GM23338 (cell line): ENCODE measurements around the gene ARID1B. TPM values are rescaled to one million over a fixed set of nuclear protein-coding genes. Genes with fewer than 3 reads are reported as not detected.

ENCODE experiments used
- ATAC-seq: fragments of 200-7000 bp; cut with Tn5 transposase; 3 replicates; pipeline ENCODE4 v1.9.1; 2020
- DNase-seq: peaks from one replicate; pipeline ENCODE4 v3.0.0-alpha.2; 2015; ENCODE audit warnings: low spot score
- H2AFZ ChIP-seq: fragments of 200-600 bp; sonication (generic); 2 replicates; pipeline ENCODE4 v1.8.0; 2016; ENCODE audit warnings: antibody characterized with exemption, mild to moderate bottlenecking, moderate library complexity
- H3F3A ChIP-seq: fragments of 200-600 bp; sonication (generic); replicated peaks from 2 replicates; pipeline ENCODE4 v1.8.0; 2017; ENCODE audit warnings: antibody characterized with exemption, mixed run types, low read depth
- H3K27ac ChIP-seq: fragments of 200-600 bp; sonication (generic); 2 replicates; pipeline ENCODE4 v1.6.1; 2016; ENCODE audit warnings: low read depth
- H3K27me3 ChIP-seq: fragments of 200-600 bp; sonication (generic); 2 replicates; pipeline ENCODE4 v1.8.0; 2016; ENCODE audit warnings: mild to moderate bottlenecking, mixed run types, moderate library complexity; ENCODE audit not compliant: insufficient read depth
- H3K36me3 ChIP-seq: fragments of 200-600 bp; sonication (generic); 2 replicates; pipeline ENCODE4 v1.8.0; 2016; ENCODE audit warnings: mild to moderate bottlenecking; ENCODE audit not compliant: insufficient read depth
- H3K4me1 ChIP-seq: fragments of 200-600 bp; sonication (generic); 2 replicates; pipeline ENCODE4 v1.8.0; 2016; ENCODE audit warnings: mild to moderate bottlenecking, moderate library complexity; ENCODE audit not compliant: insufficient read depth
- H3K4me2 ChIP-seq: fragments of 200-600 bp; sonication (generic); 2 replicates; pipeline ENCODE4 v1.7.1; 2017; ENCODE audit warnings: mixed run types
- H3K4me3 ChIP-seq: fragments of 200-600 bp; sonication (generic); 2 replicates; pipeline ENCODE4 v1.6.1; 2016; ENCODE audit warnings: mixed run types
- H3K79me2 ChIP-seq: fragments of 200-600 bp; sonication (generic); replicated peaks from 2 replicates; pipeline ENCODE4 v1.8.0; 2017; ENCODE audit warnings: mild to moderate bottlenecking; ENCODE audit not compliant: insufficient read depth
- H3K9me2 ChIP-seq: fragments of 200-600 bp; sonication (generic); 2 replicates; pipeline ENCODE4 v1.8.0; 2017; ENCODE audit not compliant: insufficient read depth
- H4K20me1 ChIP-seq: fragments of 200-600 bp; sonication (generic); replicated peaks from 2 replicates; pipeline ENCODE4 v1.8.0; 2017; ENCODE audit warnings: mild to moderate bottlenecking; ENCODE audit not compliant: insufficient read depth
- H3K27ac Mint-ChIP-seq: 2 replicates; pipeline ENCODE4 v1.8.0; 2020; ENCODE audit warnings: inconsistent platforms, mild to moderate bottlenecking, moderate library complexity, mixed read lengths
- H3K27me3 Mint-ChIP-seq: 3 replicates; pipeline ENCODE4 v1.8.0; 2022; ENCODE audit warnings: low read depth, mild to moderate bottlenecking, moderate library complexity, mixed read lengths, inconsistent platforms; ENCODE audit not compliant: insufficient read depth, poor library complexity
- H3K36me3 Mint-ChIP-seq: 3 replicates; pipeline ENCODE4 v1.8.0; 2021; ENCODE audit warnings: low read depth, mild to moderate bottlenecking, inconsistent platforms, moderate library complexity, mixed read lengths
- H3K4me1 Mint-ChIP-seq: 3 replicates; pipeline ENCODE4 v1.8.0; 2020; ENCODE audit warnings: mild to moderate bottlenecking, inconsistent platforms, mixed read lengths
- H3K4me3 Mint-ChIP-seq: 3 replicates; pipeline ENCODE4 v1.8.0; 2021; ENCODE audit warnings: moderate library complexity, mild to moderate bottlenecking, inconsistent platforms, mixed read lengths
- H3K9me3 Mint-ChIP-seq: 3 replicates; pipeline ENCODE4 v1.8.0; 2020; ENCODE audit warnings: moderate library complexity, mild to moderate bottlenecking, inconsistent platforms, mixed read lengths
- CREB1 ChIP-seq: fragments of 250-450 bp; sonication (Bioruptor Pico); IDR thresholded peaks from 2 replicates; pipeline ENCODE4 v1.5.0; 2020; ENCODE audit warnings: low read depth, mild to moderate bottlenecking, moderate library complexity
- ETS1 ChIP-seq: IDR thresholded peaks from 2 replicates; pipeline ENCODE4 v1.6.1; 2016; ENCODE audit warnings: antibody characterized with exemption
- EZH2 ChIP-seq: fragments of 200-600 bp; sonication (generic); IDR thresholded peaks from one replicate; pipeline ENCODE4 v1.8.0; 2017; ENCODE audit warnings: antibody characterized with exemption, mild to moderate bottlenecking, low read depth; ENCODE audit not compliant: unreplicated experiment
- EZH2phosphoT487 ChIP-seq: fragments of 200-600 bp; sonication (generic); IDR thresholded peaks from one replicate; pipeline ENCODE4 v1.8.1; 2018; ENCODE audit warnings: antibody characterized with exemption; ENCODE audit not compliant: unreplicated experiment
- STAT1 ChIP-seq: IDR thresholded peaks from one replicate; pipeline ENCODE4 v1.6.1; 2016; ENCODE audit warnings: antibody characterized with exemption; ENCODE audit not compliant: unreplicated experiment
- ZNF114 ChIP-seq: fragments of 250-450 bp; sonication (Bioruptor Pico); IDR thresholded peaks from 2 replicates; pipeline ENCODE4 v1.5.0; 2020; ENCODE audit warnings: mild to moderate bottlenecking, moderate library complexity
- ZNF331 ChIP-seq: fragments of 250-450 bp; sonication (Bioruptor Pico); IDR thresholded peaks from 2 replicates; pipeline ENCODE4 v1.5.0; 2020; ENCODE audit warnings: low read depth, mild to moderate bottlenecking, moderate library complexity
- polyA plus RNA-seq: library from polyadenylated mRNA; unstranded; fragments of >200 nt; fragmentation: Nextera tagmentation; extraction: Ambion mirVana; gene quantifications from 2 replicates; pipeline ENCODE4 v1.2.1, GENCODE V29; 2016
- total RNA-seq: library from RNA; depleted of rRNA; stranded (reverse); fragments of >200 nt; shearing (Covaris generic); gene quantifications from 2 replicates; pipeline ENCODE4 v1.2.3, GENCODE V29; 2014
- TF ChIP-seq, protein P1 (sequence below), 2 experiments: fragments of 200-600 bp in 1 of 2; sonication (generic) in 1 of 2; conservative IDR thresholded peaks; 2 replicates each; pipeline versions ENCODE4 v1.5.1 to v1.6.1; 2016 to 2017; ENCODE audit warnings: antibody characterized with exemption in 2 of 2, low read depth in 2 of 2, mild to moderate bottlenecking in 2 of 2, moderate library complexity in 1 of 2

Gene ARID1B
- total and polyA plus RNA-seq, 2 experiments from 2014 or later: 59.3 to 72.2 TPM

DNA sequence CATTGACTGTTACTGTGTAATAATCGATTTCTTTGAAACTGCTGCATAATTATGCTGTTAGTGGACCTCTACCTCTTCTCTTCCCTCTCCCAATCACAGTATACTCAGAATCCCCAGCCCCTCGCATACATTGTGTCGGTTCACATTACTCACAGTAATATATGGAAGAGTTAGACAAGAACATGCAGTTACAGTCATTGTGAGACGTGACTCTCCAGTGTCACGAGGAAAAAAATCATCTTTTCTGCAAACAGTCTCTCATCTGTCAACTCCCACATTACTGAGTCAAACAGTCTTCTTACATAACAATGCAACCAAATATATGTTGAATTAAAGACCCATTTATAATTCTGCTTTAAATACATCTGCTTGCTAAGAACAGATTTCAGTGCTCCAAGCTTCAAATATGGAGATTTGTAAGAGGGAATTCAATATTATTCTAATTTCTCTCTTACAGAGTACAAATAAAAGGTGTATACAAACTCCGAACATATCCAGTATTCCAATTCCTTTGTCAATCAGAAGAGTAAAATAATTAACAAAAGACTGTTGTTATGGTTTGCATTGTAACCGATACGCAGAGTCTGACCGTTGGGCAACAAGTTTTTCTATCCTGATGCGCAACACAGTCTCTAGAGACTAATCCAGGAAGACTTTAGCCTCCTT is 432.8 kb downstream of the ARID1B start:
- H4K20me1 ChIP-seq: no peaks in the 10 kb centered on the region
- H3K27ac Mint-ChIP-seq: no peak overlapping the region

DNA sequence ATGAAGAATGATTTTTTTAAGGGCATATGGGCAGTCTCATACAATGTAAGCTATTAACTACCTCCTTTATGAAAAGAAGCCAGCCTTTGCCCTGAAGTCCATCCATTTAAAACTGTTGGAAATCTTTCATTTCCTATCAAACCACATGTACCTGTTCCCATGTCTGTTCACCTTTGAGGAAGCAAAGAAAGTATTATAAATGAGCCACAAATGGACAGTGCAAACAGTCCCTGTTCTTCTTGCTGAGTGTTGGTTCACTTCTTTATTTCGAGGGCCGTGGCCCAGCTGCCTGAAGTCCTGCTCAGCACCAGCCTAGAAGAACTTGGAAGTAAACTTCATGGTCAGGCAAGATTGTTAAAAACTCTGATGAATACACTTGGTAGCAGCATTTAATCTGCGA is 433.8 kb downstream of the ARID1B start:
- no peak for DNase-seq
- TF ChIP-seq ZNF114 (CRISPR knock-in tag) (no peak), CREB1 (CRISPR knock-in tag) (no peak), ETS1 (no peak), EZH2 (no peak), ZNF331 (CRISPR knock-in tag) (no peak), STAT1 (no peak)
- TF ChIP-seq, protein P1, sequence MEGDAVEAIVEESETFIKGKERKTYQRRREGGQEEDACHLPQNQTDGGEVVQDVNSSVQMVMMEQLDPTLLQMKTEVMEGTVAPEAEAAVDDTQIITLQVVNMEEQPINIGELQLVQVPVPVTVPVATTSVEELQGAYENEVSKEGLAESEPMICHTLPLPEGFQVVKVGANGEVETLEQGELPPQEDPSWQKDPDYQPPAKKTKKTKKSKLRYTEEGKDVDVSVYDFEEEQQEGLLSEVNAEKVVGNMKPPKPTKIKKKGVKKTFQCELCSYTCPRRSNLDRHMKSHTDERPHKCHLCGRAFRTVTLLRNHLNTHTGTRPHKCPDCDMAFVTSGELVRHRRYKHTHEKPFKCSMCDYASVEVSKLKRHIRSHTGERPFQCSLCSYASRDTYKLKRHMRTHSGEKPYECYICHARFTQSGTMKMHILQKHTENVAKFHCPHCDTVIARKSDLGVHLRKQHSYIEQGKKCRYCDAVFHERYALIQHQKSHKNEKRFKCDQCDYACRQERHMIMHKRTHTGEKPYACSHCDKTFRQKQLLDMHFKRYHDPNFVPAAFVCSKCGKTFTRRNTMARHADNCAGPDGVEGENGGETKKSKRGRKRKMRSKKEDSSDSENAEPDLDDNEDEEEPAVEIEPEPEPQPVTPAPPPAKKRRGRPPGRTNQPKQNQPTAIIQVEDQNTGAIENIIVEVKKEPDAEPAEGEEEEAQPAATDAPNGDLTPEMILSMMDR (conservative IDR thresholded peaks at IDR 0.05; ENCODE audit: low read depth in 2 of 2): no peak
- ATAC-seq: no peak
- no peaks in the 10 kb centered on the region; the same call in 2 of the 3 replicates for H3K4me1 Mint-ChIP-seq
- no peak overlapping the region for H3K4me2 ChIP-seq
- no peaks in the 10 kb centered on the region for H3K4me1 ChIP-seq
- H3K27ac ChIP-seq: no peak overlapping the region
- H3K9me3 Mint-ChIP-seq: no peaks in the 10 kb centered on the region
- H3K9me2 ChIP-seq: peaks cover 2% of the 10 kb centered on the region; the same call in 1 of the 2 replicates
- H3K27ac Mint-ChIP-seq: no peak overlapping the region
- H3K27me3 ChIP-seq: no peaks in the 10 kb centered on the region
- H3K4me3 Mint-ChIP-seq: no peak overlapping the region
- no peaks in the 10 kb centered on the region for H3K79me2 ChIP-seq
- H3K36me3 Mint-ChIP-seq: peaks cover 12% of the 10 kb centered on the region
- no peaks in the 10 kb centered on the region for H3F3A ChIP-seq
- no peak overlapping the region for H3K4me3 ChIP-seq
- 0 out of 2 replicates have a peak, but pooled peaks cover 3% of the 10 kb centered on the region for H3K36me3 ChIP-seq
- no peak overlapping the region for H2AFZ ChIP-seq
- peaks cover 4% of the 10 kb centered on the region for H3K27me3 Mint-ChIP-seq
- no peaks in the 10 kb centered on the region for H4K20me1 ChIP-seq

More for the DNA sequence above, 432.8 kb downstream of the ARID1B start:
- H3K27me3 ChIP-seq: no peaks in the 10 kb centered on the region
- no peak overlapping the region for H3K27ac ChIP-seq
- Mint-ChIP-seq H3K27me3 (peaks cover 4% of the 10 kb centered on the region), H3K4me3 (no peak overlapping the region), H3K36me3 (peaks cover 17% of the 10 kb centered on the region), H3K4me1 (no peaks in the 10 kb centered on the region; the same call in 2 of the 3 replicates), H3K9me3 (no peaks in the 10 kb centered on the region)
- DNase-seq (no peak), ATAC-seq (no peak)
- H2AFZ ChIP-seq: no peak overlapping the region
- no peak overlapping the region for H3K4me2 ChIP-seq
- no peak overlapping the region for H3K4me3 ChIP-seq
- no peaks in the 10 kb centered on the region for H3K4me1 ChIP-seq
- H3F3A ChIP-seq: no peaks in the 10 kb centered on the region
- peaks cover 6% of the 10 kb centered on the region; the same call in 1 of the 2 replicates for H3K36me3 ChIP-seq
- H3K9me2 ChIP-seq: no peaks in the 10 kb centered on the region
- TF ChIP-seq EZH2phosphoT487: no peak
- TF ChIP-seq ZNF331 (CRISPR knock-in tag): no peak
- H3K79me2 ChIP-seq: no peaks in the 10 kb centered on the region
